Inflammatory macrophage treated with lipopolysaccharide for 1 hour (primary cell): ENCODE measurements around the gene ARHGEF7.
"Not testable (repeated sequence)": the region's sequence is repeated elsewhere in the genome, so short reads cannot be mapped to it uniquely, and the experiment has no call there.

ENCODE experiments used
- DNase-seq, 2 donors: peaks; one replicate each; pipeline ENCODE4 v3.0.0-alpha.2; 2020 to 2022

The ARHGEF7 gene

DNA sequence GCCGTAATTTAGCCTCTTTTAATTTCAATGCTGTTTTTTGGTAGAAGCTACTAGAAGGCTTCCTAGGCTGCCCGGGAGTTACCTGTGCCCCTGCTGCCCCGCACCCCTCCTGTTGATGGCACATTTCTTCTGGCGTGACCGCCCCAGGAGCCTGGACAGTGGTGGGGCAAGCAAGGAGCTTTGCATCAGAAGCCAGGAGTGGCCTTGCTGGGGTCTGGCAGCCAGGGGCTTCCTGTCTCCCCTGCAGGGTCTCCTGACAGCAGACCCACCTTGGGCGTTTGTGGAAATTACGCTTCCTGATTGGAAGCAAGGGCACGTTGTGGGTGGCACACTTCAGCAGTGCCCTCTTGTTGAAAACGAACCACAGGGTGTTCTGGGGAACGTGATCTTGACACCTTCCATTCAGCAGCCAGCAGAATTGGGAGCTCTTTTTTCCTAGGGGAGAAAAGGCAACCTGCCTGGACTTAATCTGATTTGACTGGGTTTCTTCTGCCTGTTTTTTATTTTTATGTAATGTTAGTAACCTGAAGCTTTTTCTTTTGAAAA is 115.3 kb downstream of the ARHGEF7 start:
- no peak for DNase-seq

- no peak for DNase-seq
Measured at GRCh38 chr13:111232191-111232590, 117.1 kb downstream of the ARHGEF7 start.

- no peak for DNase-seq
Measured at GRCh38 chr13:111233080-111233479, 118.0 kb downstream of the ARHGEF7 start.

DNA sequence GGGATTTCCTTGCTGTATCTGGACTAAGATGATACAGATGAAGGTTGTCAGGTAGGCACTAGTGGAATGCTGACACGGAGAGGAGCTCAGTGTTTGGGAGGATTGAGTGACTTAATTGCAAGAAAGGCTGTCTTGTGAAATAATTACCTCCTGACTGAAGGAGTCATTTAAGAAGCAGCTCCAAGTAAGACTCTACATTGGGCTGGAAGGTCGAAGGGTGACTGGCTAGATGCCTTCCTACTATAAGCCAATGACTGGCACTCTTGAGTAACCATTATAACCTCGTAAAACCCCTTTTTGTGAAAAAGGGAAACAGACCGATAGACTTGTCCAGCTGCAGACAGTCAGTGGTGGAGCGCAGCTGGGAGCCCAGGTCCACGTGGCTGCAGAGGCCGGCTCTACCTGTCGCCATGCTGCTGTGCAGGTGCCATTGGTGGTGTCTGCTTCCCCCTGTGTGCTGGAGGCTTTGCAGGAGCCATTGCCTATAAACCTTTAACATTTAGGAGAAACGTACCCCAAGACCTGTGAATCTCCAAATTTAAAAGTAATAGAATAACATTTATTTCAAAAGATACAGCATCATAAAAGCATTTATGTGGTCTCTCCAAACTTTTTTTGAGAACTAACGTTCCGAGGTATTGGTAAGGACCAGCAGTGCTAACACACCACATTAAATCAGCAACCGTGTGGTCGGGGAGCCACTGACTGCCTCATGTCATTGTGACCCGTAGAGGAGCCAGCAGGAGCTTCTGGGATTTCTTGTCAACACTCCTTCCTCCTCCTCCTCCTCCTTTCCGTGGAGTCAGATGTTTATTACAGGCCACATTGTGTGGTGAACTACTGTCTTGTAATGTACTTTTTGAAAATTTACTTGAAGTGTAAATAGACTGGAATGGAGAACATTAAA is 124.9 kb downstream of the ARHGEF7 start:
- peak in 1 of 2 donors; percentile 55 for DNase-seq

- DNase-seq, result no peak
Measured at GRCh38 chr13:111241006-111241755, 126.1 kb downstream of the ARHGEF7 start.

DNA sequence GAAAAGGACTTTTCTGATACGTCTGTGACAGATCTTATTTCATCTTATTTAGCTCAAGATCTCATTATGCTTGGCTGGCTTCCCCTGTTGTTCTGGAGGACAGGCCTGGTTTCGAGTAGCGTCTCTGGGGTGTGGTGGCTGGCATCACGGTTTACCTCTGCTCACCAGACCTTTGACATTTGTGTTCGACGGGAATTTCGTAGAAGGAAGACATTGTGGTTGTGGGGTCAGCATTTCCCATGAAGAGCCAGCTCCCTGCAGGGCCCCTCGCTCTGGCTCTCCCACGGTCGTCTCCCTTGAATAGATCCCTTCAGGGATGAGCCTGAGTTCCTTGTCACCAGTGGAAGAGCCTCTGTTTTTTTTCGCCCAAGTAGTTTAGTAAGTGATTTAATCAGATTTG is 126.8 kb downstream of the ARHGEF7 start:
- no peak for DNase-seq

DNA sequence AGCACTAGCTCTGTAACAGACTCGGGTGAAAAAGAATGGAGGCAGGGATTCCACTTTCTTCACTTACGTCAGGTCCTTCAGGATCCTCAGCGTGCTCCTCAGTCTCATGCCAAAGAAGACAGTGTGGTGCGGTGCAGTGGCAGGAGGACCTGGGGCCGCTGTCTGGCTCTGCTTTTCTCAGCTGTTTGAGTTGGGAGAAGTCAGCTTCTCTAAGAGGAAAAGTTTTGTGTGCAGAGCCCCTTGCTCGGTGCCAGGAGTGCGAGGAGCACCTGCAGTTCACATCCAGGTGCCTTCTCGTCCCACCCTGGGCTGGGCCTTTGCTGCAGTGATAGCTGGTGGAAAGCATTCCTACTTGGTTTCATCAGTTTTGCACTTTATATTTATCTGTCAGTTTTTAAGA is 127.5 kb downstream of the ARHGEF7 start:
- no peak for DNase-seq

DNA sequence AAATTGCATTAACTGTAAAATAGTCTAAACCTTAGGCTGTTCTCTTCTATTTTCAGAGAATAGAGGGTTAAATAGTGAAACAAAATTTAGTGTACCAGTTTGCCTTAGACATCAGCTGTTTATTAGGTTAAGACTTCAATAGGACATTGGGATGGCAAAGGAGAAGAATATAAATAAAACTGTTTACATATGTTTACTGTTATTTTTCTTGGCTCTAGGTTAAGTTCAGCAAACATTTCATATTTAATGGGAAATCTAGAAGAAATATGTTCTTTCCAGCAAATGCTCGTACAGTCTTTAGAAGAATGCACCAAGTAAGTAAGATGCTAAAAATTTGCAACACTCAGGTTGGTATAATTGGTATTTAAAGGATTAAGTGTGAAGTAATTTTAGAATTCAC is 128.9 kb downstream of the ARHGEF7 start:
- no peak for DNase-seq

DNA sequence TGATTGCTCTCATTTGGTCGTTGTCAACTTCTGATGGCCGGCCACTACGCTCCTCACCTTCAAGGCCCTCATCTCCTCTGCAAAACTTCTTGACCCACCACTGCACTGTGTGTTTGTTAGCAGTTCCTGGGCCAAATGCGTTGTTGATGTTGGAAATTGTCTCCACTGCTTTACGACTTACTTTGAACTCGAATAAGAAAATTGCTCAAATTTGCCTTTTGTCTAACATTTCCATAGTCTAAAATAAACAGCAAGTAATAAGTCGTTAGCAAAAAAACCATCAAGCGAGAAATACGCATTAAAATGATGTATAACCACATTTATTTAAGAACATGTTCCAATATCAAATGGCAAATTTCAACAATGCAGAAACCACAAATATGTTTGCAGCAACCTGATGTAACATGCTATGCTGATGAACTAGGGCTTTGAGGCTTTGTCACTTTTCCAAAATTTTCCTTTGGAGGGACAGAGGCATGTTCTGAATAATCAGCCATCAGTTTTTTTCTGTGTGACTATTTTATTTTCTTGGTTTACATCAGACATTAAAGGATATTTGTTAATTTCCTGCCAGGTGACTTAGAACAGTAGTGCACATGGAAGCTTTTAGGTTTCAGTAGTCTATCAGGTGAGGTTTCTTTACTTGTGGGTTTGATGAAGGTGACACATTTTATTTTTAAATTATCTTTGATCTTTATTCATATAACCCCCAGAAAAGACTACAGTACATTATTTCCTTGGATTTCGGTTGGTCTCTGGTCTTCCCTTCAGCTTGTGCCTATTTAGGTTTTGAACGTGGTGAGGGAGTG is 130.7 kb downstream of the ARHGEF7 start:
- no peak for DNase-seq

- no peak for DNase-seq
Measured at GRCh38 chr13:111247552-111247951, 132.4 kb downstream of the ARHGEF7 start.

- DNase-seq, result no peak
Measured at GRCh38 chr13:111248822-111249221, 133.7 kb downstream of the ARHGEF7 start.

- DNase-seq, result no peak
Measured at GRCh38 chr13:111249637-111250360, 134.7 kb downstream of the ARHGEF7 start.

GRCh38 chr13:111251646-111252445 is 136.7 kb downstream of the ARHGEF7 start:
- no peak for DNase-seq

- DNase-seq, result no peak
Measured at GRCh38 chr13:111252446-111253364, 137.6 kb downstream of the ARHGEF7 start.

DNA sequence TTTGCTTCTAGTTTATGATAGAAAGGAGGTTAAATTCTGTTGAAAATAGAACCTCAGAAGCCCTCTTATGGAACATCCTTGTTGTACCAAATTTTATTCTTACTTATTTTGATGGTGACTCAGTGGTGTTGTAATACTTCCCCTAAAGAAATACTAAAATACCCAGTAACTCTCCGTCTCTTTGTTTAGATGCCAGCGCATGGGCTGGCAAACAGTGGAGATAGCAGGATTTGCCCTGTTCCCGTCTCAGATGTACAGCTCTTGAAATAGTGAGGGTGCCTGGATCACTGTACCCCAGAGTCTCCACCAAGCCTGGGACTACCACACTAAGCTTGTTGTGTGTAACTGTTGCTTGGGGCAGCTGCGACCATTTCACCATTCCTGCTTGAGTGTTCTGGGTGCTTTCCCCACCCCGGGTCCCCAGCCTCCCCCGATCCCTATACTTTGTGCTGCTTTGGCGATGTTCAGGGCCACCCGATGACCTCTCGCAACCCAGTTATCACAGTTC is 138.3 kb downstream of the ARHGEF7 start:
- no peak for DNase-seq

GRCh38 chr13:111255228-111255790 is 140.2 kb downstream of the ARHGEF7 start:
- DNase-seq, result no peak

DNA sequence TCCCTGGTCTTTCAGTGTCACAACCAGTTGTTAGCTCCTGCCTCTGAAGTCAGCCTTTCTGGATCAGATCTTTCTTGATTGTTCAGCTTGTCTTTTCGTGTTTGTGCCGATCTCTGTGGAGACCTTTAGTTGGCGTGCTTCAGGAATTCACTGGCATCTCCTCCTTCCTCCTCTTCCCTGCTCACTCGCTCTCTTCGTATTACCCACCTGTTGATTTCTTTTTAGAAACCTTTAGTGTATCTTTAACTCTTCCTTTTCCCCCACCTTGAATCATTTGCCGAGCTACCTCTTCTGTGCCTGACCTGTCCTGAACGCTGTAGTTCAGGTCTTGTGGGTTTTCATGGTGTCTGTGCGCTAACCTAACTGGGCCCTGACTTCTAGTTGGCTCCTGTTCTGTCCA is 141.3 kb downstream of the ARHGEF7 start:
- DNase-seq, result no peak

GRCh38 chr13:111256946-111257345 is 141.8 kb downstream of the ARHGEF7 start:
- no peak for DNase-seq

GRCh38 chr13:111257899-111258298 is 142.8 kb downstream of the ARHGEF7 start:
- DNase-seq, result not testable (repeated sequence)

DNA sequence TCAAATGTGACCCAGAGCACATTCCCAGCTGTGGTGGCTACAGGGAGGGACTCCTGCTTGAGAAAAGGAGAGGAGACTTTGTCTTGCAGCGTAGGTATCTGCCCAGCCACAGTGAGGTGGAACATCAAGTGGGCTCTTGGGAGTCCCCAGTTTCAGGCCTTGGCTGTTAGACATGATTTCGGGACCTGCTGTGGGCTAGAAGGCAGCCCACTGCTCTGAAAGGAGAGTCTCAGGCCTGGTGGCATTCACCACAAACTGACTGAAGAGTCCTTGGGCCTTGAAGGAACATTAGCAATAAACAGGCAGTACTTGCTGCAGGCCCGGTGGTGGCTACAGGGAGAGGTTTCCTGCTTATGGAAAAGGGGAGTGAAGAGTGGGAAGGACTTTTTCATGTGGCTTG is 143.5 kb downstream of the ARHGEF7 start:
- DNase-seq, result no peak
